Activated CD8-positive, alpha-beta memory T cell treated with anti-CD3 and anti-CD28 coated beads for 4 hours (primary cell): ENCODE data around the gene DLGAP1.

ENCODE experiments used
- DNase-seq, 2 donors: peaks; one replicate each; pipeline ENCODE4 v3.0.0-alpha.2; 2020; ENCODE audit warnings: low read depth in 2 of 2

DLGAP1 gene

GRCh38 chr18:3816610-3817363 is 638.3 kb downstream of the DLGAP1 start:
- no peak for DNase-seq

GRCh38 chr18:3815991-3816390 is 639.1 kb downstream of the DLGAP1 start:
- no peak for DNase-seq

DNA sequence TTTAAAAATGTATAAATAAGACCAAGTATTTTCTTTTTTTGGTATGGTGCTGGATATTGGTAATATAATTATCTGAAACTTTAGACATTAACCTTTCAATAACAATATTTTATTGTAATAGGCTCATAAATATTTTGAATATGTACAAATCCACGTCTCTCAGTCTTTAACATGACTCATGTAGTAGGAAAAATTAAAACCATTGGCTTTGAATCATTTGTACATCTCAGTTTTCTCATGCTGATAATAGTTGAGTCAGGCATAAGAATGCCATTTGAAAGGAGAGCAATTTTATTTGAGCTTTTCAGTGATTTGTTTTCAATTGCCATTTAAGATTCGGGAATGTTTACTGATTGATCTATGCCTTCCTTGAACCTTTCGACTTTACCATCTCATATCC is 640.3 kb downstream of the DLGAP1 start:
- DNase-seq = no peak

- DNase-seq = no peak
Observed at GRCh38 chr18:3810296-3810695, 644.8 kb downstream of the DLGAP1 start.

DNA sequence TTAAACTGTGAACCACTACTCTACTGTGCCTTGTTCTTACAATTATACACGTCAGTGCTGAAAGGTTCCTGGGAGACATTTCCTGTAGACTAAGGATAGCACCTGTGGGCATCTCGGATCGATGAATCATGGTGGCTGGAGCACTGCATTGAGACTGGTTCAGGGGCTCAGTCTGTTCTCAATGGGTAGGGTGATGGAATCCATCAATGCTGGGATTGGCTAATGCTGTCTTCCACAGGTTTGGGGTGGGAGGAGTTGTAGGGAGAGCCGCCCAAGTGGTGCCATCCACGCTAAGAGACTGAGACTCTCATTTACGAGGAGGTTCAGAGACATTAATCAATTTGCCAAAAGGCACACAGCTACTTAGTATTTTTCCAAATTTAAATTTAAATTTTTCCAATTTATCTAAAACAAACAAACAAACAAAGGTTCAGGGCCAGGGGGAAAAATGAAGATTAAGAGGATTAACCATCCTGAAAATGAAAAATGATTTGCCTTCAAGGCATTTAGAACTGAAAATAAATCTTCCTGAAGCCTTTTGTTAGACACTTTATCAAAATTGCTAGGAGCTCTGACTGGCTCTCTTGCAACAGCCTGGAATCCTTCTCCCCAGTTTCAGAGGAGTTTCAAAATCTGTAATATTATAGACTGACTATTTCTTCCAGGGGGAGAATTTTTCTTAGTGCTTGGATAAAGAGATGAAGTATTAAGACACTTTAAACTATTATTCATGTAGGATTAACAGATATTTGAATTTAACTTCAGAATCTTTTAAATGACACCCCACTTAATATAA is 645.9 kb downstream of the DLGAP1 start:
- DNase-seq = no peak

DNA sequence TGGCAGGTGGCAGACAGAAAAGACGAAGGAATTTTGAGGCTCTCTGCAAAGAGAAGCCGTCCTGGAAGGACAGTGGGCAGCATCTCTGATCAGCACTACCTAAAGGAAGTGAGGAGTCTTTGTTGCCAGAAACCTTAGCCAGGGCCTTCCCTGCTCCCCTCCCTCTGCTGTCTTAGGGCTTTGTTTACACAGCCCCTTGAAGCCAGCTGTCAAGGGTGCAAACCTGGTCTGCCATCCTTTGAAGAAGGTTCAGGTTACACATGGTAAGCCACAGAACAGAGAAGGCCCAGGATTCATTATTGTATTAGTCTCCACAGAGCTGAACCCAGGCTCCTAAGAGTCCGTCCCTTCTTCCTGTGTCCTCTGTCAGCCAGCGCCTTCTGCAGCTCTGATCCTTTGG is 648.5 kb downstream of the DLGAP1 start:
- DNase-seq = no peak

DNA sequence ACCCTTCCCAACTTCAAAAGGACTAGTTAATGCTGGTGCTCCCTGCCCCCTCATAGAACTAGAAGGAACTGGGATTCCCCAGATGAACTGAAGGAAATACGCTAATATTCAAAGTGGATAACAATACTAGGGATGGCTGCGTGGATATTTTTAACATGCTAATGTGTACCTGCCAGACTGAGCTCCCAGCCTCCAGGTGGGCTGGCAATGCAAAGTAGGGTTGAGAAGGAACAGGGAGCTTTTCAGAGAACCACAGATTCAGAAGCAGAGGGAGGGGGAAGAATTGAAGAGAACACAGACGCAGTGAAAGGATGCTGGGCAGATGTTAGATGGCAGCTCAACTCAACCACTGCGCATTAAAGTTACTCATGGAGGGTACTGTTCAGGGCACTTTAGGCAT is 650.8 kb downstream of the DLGAP1 start:
- DNase-seq = no peak

DNA sequence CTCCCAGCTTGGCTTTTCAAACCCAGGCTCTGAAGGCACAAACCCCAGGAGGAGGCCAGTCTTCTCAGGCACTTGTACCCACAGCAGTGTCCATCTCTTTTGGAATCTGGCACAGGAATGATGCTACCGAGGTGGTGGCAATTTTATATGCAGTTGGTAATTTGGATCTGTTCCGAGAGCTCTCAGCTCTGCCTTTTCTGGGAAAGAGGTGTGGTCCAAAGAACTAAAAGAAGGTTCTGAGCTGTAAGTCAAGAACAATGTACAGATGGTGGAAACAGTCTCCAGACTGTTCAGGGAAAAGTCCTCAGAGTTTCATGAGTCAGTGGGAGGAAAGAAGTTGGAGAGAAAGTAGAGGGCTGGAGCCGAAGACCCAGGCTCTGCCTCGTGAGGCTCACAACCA is 651.8 kb downstream of the DLGAP1 start:
- no peak for DNase-seq

DNA sequence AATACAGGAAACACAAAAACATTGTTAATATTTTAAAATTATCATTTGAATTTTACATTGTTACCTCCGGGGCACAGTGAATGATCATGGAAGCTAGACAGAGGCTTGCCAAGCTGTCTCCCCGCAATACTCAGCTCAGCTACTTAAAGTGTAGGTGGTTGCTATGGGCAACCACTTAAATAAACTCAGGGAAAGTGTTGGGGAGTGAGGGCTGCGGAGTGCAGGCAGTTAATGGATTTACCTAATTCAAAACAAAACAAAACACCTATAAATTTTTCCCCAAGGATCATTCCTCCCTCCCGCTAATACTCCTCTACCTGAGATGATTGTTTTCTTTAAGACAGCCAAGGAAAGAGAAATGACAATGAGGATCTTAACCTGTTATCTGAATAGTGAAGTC is 655.6 kb downstream of the DLGAP1 start:
- no peak for DNase-seq

DNA sequence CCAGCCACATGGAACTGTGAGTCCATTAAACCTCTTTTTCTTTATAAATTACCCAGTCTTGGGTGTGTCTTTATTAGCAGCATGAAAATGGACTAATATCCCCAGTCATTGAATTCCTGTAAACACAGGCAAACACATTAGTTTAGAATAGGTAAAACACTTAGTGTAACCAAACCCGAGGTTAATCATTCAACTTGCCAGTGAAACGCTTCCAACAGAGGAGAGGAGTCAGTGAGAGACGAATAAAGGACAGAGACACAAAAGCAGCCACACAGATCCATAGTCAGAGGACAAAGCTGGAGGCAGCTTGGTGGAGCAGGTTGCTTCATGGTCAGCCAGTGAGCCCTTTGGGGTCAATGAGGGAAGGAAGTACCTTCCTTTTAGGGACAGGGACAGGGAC is 657.1 kb downstream of the DLGAP1 start:
- no peak for DNase-seq

DNA sequence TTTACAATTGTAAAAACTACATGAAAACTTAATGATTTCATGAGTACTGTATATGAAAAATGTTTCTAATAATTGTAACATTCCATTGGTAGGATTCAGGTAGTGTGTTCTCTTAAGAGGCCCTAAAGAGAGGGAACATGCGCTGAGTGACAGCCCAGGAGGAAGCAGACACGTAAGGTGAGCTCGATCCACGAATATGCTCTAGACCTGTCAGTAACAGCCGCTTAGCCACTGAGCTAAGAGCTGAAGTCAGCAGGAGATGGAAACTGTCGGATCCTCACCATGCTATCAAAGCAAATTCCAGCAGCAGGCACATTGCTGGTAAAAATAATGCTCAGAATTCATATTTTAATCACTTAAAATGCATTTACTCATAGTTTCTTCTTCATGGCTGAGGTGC is 658.7 kb downstream of the DLGAP1 start:
- DNase-seq = no peak

GRCh38 chr18:3794537-3795348 is 660.4 kb downstream of the DLGAP1 start:
- DNase-seq = no peak

DNA sequence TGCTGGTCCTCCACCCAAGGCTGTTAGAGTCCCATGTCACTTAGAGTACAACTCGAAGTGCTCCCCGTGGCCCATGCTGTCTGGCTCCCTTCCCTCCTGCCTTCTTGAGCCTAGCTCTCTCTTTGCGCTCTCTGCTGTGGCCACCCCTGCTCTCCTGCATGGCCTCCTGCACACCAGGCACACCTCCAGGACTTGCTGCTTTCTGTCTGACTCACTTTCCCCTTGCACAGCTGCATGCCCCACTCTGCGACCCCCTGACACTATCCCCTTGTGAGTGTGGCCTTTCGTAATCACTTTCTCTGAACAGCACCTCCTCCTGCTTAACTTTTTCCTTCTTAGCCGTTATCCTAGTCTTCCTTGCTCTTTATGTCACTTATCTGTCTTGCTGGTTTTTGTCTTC is 661.6 kb downstream of the DLGAP1 start:
- DNase-seq = no peak

GRCh38 chr18:3793111-3793510 is 662.0 kb downstream of the DLGAP1 start:
- DNase-seq = no peak

DNA sequence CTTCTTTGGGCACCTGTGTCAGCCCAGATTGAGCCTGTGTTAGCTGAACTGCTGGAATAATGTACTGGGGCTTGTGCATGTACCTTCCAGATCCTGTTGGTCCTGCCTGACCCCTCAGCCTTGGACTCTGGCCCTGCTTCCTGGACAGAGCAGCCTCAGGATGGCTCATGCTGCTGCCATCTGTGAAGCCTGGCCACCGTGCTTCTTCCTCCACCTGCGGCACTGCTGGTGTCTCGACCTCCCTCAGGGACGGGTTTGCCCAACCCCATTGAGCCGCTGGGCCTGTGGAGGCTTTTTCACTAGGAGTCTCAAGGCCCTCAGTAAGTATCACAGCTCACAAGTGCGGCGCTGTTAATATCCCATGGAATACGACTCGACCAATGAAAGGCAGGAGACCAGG is 662.4 kb downstream of the DLGAP1 start:
- no peak for DNase-seq

DNA sequence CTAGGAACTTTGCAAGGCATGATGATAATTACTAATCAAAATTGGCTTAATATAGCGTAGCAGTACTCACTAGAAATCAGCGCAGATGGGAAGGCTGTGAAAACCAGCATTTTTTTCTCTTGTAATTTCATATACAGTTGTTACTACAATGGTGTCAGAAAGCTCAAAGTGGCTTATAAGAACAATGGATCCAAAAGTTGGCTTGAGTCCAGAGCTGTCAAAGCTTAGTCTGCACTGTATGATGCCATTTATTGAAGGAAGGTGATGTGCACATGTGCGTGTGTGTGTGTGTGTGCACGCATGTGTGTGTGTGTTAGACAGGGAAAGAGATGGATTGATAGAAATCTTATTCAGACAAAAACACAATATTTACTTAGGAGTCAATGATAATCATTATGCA is 663.9 kb downstream of the DLGAP1 start:
- no peak for DNase-seq

GRCh38 chr18:3790703-3791102 is 664.4 kb downstream of the DLGAP1 start:
- DNase-seq = no peak

- DNase-seq = no peak
Observed at GRCh38 chr18:3789525-3789924, 665.6 kb downstream of the DLGAP1 start.

DNA sequence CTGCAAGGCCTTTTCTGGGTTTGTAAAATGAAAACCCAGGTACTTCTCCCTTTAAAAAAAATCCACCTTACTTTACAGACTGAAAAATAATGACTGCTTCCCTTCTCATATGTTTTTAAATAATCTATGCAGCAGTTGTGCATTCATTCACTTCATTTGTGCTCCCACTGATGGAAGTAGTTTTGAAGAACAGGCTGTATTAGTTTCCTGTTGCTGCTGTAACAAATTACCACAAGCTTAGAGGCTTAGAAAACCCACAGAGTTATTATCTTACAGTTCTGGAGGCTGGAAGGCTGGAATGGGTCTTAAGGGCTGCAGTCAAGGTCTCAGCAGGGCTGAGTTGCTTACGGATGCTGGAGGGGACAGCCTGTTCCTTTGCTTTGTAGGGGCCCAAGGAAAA is 670.2 kb downstream of the DLGAP1 start:
- no peak for DNase-seq

DNA sequence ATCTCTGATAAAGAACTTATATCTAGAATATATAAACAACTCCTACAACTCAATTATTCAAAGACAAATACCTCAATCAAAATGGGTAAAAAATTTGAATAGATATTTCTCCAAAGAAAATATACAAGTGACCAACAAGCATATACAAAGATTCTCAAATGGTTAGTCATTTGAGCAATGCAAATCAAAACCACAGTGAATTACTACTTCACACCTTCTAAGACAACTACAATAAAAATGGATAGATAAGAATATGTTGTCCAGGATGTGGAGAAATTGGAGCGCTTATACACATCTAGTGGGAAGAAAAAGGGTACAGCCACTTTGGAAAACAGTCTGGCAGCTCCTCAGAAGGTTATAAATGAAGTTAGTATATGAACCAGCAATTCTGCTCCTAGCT is 672.2 kb downstream of the DLGAP1 start:
- DNase-seq = no peak

- no peak for DNase-seq
Observed at GRCh38 chr18:3777719-3778118, 677.4 kb downstream of the DLGAP1 start.

DNA sequence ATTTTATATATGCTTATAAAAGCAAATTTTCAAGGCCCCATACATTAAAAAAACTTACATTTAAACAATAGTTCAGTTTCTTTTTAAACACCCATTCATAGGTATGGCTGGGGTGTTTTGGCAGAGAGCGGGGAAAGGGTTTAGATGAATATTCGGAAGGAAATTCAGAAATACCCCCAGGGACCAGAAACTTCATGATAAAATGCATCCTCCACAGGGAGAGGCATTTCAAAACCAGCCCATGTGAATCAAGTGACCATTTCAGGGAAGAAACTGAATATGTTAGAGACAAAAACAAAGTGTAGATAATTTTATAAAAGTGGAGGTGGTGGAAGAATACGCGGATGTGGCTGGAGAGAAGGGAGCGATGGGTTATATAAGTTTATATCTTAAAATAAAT is 678.0 kb downstream of the DLGAP1 start:
- DNase-seq = no peak

DNA sequence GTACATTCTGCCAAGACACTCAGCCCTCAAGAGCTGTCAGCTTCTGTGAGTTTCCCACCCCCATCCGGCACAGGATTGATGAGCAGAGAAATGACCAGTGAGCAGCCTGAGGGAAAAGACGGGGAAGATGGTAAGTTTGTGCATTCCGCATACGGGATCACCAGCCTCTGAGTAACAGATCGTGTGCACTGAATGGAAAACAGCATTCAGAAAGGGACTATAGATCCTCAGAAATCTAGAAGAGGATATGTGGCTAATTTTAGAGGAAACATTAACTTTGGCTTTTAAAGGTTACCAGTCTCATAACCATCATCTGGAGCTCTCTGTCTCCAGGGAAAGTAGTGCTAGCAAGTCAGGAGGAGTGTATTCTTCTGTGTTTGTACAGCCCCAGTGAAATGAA is 679.1 kb downstream of the DLGAP1 start:
- no peak for DNase-seq
